Activated T-helper 1 cell treated with anti-CD3 and anti-CD28 coated beads, Interleukin-12 subunit alpha, Interleukin-12 subunit beta, Interleukin-2, Interleukin-4 antibody, amounts not matched to agents 30 ng/mL and 10 ng/mL and 1 ng/mL, durations not matched to agents 14 hours and 24 hours and 36 hours (primary cell): ENCODE results near the gene TMEM169. TPM values are rescaled to one million over a fixed set of nuclear protein-coding genes. Genes with fewer than 3 reads are reported as not detected.

Experiments used
- DNase-seq: peaks from one replicate; pipeline ENCODE4 v3.0.0; 2021; ENCODE audit warnings: low spot score
- H3K27ac Mint-ChIP-seq: one replicate; pipeline ENCODE4 v1.8.0; 2021; ENCODE audit warnings: mild to moderate bottlenecking, mixed read lengths
- H3K27me3 Mint-ChIP-seq: one replicate; pipeline ENCODE4 v1.8.0; 2022; ENCODE audit warnings: mild to moderate bottlenecking, moderate library complexity, mixed read lengths; ENCODE audit not compliant: insufficient read depth
- H3K36me3 Mint-ChIP-seq: one replicate; pipeline ENCODE4 v1.8.0; 2021; ENCODE audit warnings: low read depth, mixed read lengths
- H3K4me1 Mint-ChIP-seq: one replicate; pipeline ENCODE4 v1.8.0; 2021; ENCODE audit warnings: low read depth, mixed read lengths
- H3K4me3 Mint-ChIP-seq: one replicate; pipeline ENCODE4 v1.8.0; 2021; ENCODE audit warnings: mild to moderate bottlenecking, moderate library complexity, mixed read lengths
- H3K9me3 Mint-ChIP-seq: one replicate; pipeline ENCODE4 v1.8.0; 2021; ENCODE audit warnings: mixed read lengths
- intact Hi-C: fragments of 100-400 bp; cut with micrococcal nuclease; formaldehyde crosslinking; loops from one replicate; pipeline ENCODE4 v1.15.1; 2024
- total RNA-seq: library from RNA; stranded (reverse); gene quantifications from 2 replicates; pipeline ENCODE4 v1.2.3, GENCODE V29; 2022

TMEM169 gene
- total RNA-seq, 1 donor from 2014 or later = 0.93 TPM

DNA sequence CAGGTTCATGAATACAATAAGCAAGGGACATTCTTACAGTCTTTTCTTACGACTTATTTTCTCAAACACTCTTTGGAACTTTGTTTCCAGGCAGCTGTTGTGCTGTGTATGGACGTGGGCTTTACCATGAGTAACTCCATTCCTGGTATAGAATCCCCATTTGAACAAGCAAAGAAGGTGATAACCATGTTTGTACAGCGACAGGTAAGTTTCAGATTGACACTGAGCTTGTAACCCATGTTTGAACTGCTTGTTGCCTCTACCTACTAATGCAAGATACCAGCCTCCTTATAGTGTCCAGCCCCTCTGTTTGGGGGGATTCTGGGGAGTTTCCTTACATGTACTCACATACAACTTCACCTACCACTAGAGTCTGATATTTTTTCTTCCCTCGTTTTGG lies 31.2 kb downstream of the TMEM169 start:
- H3K27ac Mint-ChIP-seq = peak overlapping the region; percentile 79
- no peak for DNase-seq
- H3K27me3 Mint-ChIP-seq = no peaks in the 10 kb centered on the region
- no peaks in the 10 kb centered on the region for H3K9me3 Mint-ChIP-seq
- H3K4me3 Mint-ChIP-seq = peak overlapping the region; percentile 51
- H3K4me1 Mint-ChIP-seq = peaks cover 81% of the 10 kb centered on the region
- intact Hi-C loops = no loop called here
- peaks cover 71% of the 10 kb centered on the region for H3K36me3 Mint-ChIP-seq

DNA sequence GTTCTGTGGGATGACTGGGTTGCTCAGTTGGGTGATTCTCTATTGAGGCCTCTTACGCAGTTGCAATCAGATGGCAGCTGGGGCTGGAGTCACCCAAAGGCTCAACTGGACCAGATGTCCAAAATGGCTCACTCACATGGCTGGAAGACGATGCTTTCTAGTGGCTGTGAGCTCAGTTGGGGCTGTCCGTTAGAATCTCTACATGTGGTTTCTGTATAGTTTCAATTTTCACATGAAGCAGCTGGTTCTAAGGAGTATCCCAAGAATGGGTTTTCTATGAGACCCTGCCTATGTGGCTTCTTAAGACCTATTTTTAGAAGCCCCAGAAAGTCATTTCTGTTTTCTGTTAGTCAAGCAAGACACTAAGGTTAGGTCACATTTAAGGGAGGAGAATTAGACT lies 31.9 kb downstream of the TMEM169 start:
- Mint-ChIP-seq H3K4me3 (peak overlapping the region; percentile 51), H3K27ac (peak overlapping the region; percentile 79), H3K9me3 (no peaks in the 10 kb centered on the region), H3K27me3 (no peaks in the 10 kb centered on the region), H3K4me1 (peaks cover 87% of the 10 kb centered on the region), H3K36me3 (peaks cover 77% of the 10 kb centered on the region)
- DNase-seq = no peak
- intact Hi-C loops = no loop called here

DNA sequence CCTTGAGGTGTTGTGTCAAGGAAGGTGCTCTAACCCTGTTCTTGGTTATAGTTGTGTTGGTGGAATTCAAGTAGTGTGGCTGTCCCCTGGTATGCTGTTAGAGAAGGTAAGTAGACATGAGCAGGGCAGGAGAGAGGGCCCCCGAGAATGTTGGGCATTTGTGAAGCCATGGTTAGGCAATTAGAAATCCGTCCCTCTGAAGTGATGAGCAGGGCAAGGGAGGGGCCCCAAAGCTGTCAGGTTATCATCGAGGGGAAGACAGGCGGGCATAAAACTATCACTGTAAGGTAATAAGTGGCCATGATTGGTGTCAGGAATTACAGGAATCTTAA lies 32.6 kb downstream of the TMEM169 start:
- no peak for DNase-seq
- peaks cover 80% of the 10 kb centered on the region for H3K36me3 Mint-ChIP-seq
- peak overlapping the region; percentile 88 for H3K27ac Mint-ChIP-seq
- peaks cover 88% of the 10 kb centered on the region for H3K4me1 Mint-ChIP-seq
- no peaks in the 10 kb centered on the region for H3K9me3 Mint-ChIP-seq
- intact Hi-C loops = loop anchor here (1.0 to 2.0 kb wide), 2 partner anchors 80 to 298 kb away; partner anchors contain the start of gene SMARCAL1
- H3K4me3 Mint-ChIP-seq = peak overlapping the region; percentile 89
- H3K27me3 Mint-ChIP-seq = no peaks in the 10 kb centered on the region

DNA sequence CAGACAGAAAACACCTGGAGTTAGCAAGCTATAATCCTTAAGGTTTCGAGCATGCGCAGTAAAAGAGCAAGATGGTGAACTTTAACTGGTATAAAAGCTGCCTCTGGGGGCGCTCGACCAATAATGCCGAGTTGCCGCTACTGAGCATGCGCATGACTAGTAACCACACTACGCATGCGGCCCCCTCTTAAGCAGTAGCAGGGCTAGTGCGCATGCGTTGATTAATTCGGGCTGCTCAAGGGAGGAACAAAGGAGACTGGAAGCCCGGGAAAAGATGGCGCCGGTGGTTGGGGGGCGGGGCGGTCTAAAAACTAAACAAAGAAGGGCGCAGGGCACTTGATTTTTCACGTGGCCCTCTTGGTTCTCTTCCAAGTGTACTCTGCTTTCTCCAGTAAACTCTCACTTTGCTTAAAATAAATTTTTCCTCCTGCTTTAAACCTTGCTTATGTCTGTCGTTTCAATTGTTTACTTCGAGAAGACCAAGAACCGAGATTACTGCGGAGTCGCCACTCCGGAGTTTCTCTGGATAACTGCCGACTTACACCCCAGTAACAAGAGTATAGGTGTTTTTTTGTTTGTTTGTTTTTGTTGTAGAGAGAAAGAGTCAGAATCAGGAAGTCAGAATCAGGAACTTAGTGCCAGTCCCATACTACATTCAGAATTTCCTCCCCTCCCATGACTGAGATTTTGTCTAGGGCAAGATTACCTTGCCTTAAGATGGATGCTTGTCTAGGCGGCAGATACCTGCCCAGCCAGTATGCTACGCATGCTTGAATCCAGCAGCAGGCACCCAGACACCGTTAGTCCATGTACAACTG lies 33.2 kb downstream of the TMEM169 start:
- Mint-ChIP-seq H3K27me3 (no peaks in the 10 kb centered on the region), H3K4me1 (peaks cover 94% of the 10 kb centered on the region), H3K36me3 (peaks cover 80% of the 10 kb centered on the region), H3K4me3 (peak overlapping the region; percentile 89), H3K9me3 (no peaks in the 10 kb centered on the region), H3K27ac (peak overlapping the region; percentile 88)
- peak; percentile 95 for DNase-seq
- intact Hi-C loops = loop anchor here (1.0 to 2.0 kb wide), 2 partner anchors 80 to 297 kb away; partner anchors contain the start of gene SMARCAL1

DNA sequence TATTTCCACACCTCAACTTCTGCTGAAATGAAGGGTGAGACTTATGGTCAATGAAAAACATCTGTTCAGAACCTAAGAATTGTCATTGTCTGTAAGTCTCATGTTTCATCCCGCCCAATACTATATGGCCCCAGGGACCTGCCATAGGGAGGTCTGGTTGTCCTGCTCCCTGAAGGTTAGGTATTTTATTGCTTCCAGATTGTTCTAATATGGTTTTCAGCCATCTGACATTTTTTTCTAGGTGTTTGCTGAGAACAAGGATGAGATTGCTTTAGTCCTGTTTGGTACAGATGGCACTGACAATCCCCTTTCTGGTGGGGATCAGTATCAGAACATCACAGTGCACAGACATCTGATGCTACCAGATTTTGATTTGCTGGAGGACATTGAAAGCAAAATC lies 34.7 kb downstream of the TMEM169 start:
- intact Hi-C loops = no loop called here
- H3K9me3 Mint-ChIP-seq = no peaks in the 10 kb centered on the region

DNA sequence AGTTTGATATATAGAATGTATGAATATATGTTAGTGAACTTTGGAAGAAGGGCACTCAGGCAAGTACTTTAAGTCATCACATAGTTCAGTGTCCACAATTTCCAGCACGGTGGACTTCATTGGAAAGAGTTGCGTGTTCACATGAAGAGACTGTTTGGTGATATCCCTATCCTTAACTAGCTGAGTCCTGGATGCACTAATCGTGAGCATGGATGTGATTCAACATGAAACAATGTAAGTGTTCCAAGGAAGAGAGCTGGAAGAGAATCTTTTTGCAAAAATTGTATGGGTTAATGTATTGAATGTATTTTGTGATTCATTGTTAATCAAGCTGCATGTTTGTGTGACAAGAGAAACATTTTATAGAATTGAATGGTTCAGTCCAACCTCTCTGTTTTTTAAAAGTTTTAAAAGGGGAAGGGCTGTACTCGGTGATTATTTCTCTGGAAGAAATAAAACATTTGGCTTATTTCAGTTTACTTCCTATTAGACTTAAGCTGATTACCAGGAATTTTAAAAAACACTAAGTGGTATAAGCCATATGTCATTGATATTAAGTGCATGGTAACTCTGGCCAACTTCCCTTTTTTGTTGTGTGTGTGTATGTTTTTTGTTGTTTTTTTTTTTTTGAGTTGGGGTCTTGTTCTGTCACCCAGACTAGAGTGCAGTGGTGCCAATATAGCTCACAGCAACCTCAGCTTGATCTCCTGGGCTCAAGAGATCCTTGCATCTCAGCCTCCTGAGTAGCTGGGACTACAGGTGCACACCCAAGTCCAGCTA lies 36.0 kb downstream of the TMEM169 start:
- intact Hi-C loops = no loop called here

More for the DNA sequence above, 34.7 kb downstream of the TMEM169 start:
- Mint-ChIP-seq H3K36me3 (peaks cover 81% of the 10 kb centered on the region), H3K4me1 (peaks cover 94% of the 10 kb centered on the region), H3K4me3 (peak overlapping the region; percentile 63), H3K27me3 (no peaks in the 10 kb centered on the region), H3K27ac (peak overlapping the region; percentile 76)
- no peak for DNase-seq

DNA sequence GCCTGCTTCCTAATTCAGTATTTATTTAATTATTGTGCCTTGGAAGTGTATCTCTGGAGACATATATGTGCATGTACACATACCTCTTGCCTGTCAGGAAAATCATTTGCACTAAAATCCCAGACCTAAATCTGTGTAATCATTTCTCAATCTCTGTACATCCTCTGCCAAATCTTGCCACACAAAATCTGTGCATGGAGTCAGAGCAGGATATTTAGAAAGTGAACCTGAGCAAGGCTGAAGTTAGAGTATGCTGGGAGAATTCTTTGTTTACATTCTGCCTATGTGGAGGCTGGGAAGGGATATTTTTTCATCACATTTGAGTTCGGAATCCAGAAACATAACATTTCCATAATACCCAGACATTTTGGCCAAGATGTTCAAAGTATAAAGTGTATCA lies 36.8 kb downstream of the TMEM169 start:
- DNase-seq = no peak
- H3K36me3 Mint-ChIP-seq = peaks cover 80% of the 10 kb centered on the region
- H3K4me3 Mint-ChIP-seq = no peak overlapping the region
- intact Hi-C loops = no loop called here
- peaks cover 87% of the 10 kb centered on the region for H3K4me1 Mint-ChIP-seq
- peak overlapping the region; percentile 32 for H3K27ac Mint-ChIP-seq
- no peaks in the 10 kb centered on the region for H3K27me3 Mint-ChIP-seq
- no peaks in the 10 kb centered on the region for H3K9me3 Mint-ChIP-seq

More for the DNA sequence above, 36.0 kb downstream of the TMEM169 start:
- H3K4me3 Mint-ChIP-seq = peak overlapping the region; percentile 28
- peaks cover 92% of the 10 kb centered on the region for H3K4me1 Mint-ChIP-seq
- H3K36me3 Mint-ChIP-seq = peaks cover 82% of the 10 kb centered on the region
- H3K9me3 Mint-ChIP-seq = no peaks in the 10 kb centered on the region
- H3K27me3 Mint-ChIP-seq = no peaks in the 10 kb centered on the region
- no peak for DNase-seq
- peak overlapping the region; percentile 74 for H3K27ac Mint-ChIP-seq

DNA sequence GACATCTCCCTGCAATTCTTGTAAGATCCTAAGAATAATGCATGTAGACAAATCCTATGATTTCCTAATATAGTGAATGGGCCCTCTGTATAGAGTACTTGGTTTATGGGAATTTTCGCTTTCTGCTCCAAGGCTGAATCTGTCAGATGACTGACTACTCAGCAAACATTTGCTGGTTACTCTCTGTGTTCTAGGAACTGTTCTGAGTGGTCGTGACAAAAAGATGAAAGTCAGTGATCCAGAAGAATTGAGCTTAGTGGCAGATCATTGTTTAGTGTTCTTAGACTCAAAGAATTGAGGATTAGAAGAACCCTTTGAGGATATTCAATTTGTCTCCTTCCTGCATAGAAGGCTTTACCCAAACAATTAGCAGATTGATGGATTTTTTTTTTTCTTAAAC lies 37.4 kb downstream of the TMEM169 start:
- Mint-ChIP-seq H3K9me3 (no peaks in the 10 kb centered on the region), H3K4me1 (peaks cover 81% of the 10 kb centered on the region), H3K4me3 (peak overlapping the region; percentile 3), H3K36me3 (peaks cover 79% of the 10 kb centered on the region), H3K27me3 (no peaks in the 10 kb centered on the region), H3K27ac (peak overlapping the region; percentile 95)
- intact Hi-C loops = no loop called here
- no peak for DNase-seq

DNA sequence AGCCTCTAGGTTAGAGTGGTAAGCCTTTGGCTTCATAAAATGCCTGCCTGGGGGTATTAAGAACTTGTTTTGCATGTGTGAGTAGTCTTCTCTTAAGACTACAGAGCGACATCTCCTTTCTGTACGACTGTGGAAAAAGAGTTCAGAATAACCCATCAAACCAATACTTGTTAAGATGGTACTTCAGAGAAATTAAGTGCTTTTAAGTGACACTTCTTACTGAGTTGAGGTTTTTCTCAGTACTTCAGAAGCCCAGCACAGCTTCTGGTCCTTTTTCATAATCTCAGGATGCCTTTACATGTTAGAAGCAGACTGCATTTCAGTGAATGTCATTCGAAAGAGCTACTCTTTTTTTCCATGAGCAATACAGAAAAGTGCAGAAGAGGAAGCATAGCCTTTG lies 38.3 kb downstream of the TMEM169 start:
- Mint-ChIP-seq H3K9me3 (no peaks in the 10 kb centered on the region), H3K4me1 (peaks cover 78% of the 10 kb centered on the region)
- no peak for DNase-seq

DNA sequence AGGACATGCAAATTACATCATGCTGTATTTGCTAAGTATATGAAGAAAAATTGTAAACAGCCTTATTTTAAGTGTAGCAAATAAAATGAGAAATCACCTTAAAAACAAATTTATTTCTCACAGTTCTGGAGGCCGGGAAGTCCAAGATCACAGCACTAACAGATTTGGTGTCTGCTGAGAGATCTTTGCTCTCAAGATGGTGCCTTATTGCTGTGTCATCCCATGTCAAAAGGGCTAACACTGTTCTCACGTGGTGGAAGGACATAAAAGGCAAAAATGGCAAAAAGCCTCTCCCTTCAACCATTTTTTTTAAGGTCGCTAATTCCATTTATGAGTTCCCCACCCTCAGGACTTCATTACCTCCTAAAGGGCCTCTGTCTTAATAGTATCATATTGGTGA lies 39.5 kb downstream of the TMEM169 start:
- Mint-ChIP-seq H3K27me3 (no peaks in the 10 kb centered on the region), H3K27ac (peak overlapping the region; percentile 95), H3K4me1 (peaks cover 70% of the 10 kb centered on the region), H3K36me3 (peaks cover 77% of the 10 kb centered on the region), H3K9me3 (no peaks in the 10 kb centered on the region), H3K4me3 (peak overlapping the region; percentile 59)
- intact Hi-C loops = loop anchor here (2.0 kb wide), 1 partner anchor 1102 kb away; no protein-coding TSS in a partner anchor
- DNase-seq = no peak

More for the DNA sequence above, 38.3 kb downstream of the TMEM169 start:
- H3K27me3 Mint-ChIP-seq = no peaks in the 10 kb centered on the region
- intact Hi-C loops = loop anchor here (1.0 to 2.0 kb wide), 6 partner anchors 10 to 1103 kb away; partner anchors contain the start of genes PECR, SMARCAL1 and TMEM169
- H3K27ac Mint-ChIP-seq = peak overlapping the region; percentile 95
- H3K4me3 Mint-ChIP-seq = peak overlapping the region; percentile 78
- peaks cover 77% of the 10 kb centered on the region for H3K36me3 Mint-ChIP-seq

DNA sequence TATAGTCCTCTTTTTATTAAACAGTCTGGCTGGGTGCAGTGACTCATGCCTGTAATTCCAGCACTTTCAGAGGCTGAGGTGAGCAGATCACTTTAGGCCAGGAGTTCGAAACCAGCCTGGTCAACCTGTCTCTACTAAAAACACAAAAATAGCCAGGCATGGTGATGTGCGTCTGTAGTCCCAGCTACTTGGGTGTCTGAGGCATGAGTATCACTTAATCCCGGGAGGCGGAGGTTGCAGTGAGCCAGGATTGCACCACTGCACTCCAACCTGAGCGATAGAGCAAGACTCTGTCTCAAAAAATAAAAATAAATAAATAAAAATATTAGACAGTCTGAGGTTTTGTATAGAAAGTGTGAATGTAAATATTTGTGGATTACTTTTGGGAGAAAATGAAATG lies 45.2 kb downstream of the TMEM169 start:
- Mint-ChIP-seq H3K4me3 (no peak overlapping the region), H3K4me1 (peaks cover 58% of the 10 kb centered on the region)

DNA sequence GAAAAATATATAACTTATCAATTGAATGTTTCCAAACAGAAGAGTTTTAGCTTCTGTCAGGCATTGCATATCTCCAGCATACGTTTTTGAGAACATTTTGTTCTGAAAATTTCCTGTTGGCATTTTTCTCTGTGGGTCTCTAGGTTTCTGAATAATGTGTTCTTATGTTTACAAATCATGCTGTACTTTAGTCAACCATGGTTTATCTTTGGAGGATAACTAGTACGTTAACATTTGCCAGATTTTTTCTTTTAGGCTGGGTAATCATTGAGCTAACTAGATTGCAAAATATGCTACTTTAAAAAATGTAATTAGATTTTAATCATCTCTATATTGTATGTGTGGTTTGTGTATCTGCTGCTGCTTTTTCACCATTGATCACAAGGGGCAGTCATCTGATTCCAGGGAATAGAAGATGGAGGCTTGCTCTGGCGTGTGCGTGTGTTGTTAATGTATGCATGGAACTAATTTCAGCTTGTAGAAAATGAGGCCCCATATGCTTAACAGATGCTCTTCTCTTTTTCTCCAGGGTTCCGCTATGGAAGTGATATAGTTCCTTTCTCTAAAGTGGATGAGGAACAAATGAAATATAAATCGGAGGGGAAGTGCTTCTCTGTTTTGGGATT lies 48.7 kb downstream of the TMEM169 start:
- DNase-seq = no peak
- no peaks in the 10 kb centered on the region for H3K27me3 Mint-ChIP-seq
- peak overlapping the region; percentile 19 for H3K4me3 Mint-ChIP-seq
- peaks cover 70% of the 10 kb centered on the region for H3K36me3 Mint-ChIP-seq
- peaks cover 71% of the 10 kb centered on the region for H3K4me1 Mint-ChIP-seq
- intact Hi-C loops = loop anchor here (2.0 kb wide), 1 partner anchor 14 kb away; no protein-coding TSS in a partner anchor
- no peak overlapping the region for H3K27ac Mint-ChIP-seq
- no peaks in the 10 kb centered on the region for H3K9me3 Mint-ChIP-seq

More for the DNA sequence above, 45.2 kb downstream of the TMEM169 start:
- H3K27me3 Mint-ChIP-seq = no peaks in the 10 kb centered on the region
- no peaks in the 10 kb centered on the region for H3K9me3 Mint-ChIP-seq
- H3K27ac Mint-ChIP-seq = no peak overlapping the region
- intact Hi-C loops = no loop called here
- DNase-seq = no peak
- peaks cover 72% of the 10 kb centered on the region for H3K36me3 Mint-ChIP-seq
